ENCODE results near the gene TP53TG5.

DNA sequence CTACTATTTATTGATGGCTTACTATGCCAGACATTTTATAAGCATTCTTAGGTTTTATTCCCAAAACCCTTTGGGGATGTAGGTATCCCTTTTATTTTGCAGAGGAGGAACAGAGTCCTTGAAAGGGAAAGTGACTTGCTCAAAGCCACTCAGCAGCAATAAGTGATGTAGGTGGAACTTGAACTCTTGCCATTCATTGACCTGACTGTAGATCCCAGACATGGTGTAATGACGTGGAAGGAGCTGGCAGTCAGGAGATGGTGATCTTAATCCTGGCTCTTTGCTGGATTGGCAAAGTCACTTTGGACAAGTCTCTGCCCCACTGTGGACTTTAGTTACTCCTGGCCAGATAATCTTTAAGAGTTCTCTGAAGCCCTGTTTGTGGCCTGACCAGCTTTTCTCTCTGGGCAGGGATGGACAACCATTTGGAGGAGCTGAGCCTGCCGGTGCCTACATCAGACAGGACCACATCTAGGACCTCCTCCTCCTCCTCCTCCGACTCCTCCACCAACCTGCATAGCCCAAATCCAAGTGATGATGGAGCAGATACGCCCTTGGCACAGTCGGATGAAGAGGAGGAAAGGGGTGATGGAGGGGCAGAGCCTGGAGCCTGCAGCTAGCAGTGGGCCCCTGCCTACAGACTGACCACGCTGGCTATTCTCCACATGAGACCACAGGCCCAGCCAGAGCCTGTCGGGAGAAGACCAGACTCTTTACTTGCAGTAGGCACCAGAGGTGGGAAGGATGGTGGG is 31.6 kb upstream of the TP53TG5 start:
- TF ChIP-seq EP300 (IDR thresholded peaks at IDR 0.05) = no peak
- TF ChIP-seq, protein P1, sequence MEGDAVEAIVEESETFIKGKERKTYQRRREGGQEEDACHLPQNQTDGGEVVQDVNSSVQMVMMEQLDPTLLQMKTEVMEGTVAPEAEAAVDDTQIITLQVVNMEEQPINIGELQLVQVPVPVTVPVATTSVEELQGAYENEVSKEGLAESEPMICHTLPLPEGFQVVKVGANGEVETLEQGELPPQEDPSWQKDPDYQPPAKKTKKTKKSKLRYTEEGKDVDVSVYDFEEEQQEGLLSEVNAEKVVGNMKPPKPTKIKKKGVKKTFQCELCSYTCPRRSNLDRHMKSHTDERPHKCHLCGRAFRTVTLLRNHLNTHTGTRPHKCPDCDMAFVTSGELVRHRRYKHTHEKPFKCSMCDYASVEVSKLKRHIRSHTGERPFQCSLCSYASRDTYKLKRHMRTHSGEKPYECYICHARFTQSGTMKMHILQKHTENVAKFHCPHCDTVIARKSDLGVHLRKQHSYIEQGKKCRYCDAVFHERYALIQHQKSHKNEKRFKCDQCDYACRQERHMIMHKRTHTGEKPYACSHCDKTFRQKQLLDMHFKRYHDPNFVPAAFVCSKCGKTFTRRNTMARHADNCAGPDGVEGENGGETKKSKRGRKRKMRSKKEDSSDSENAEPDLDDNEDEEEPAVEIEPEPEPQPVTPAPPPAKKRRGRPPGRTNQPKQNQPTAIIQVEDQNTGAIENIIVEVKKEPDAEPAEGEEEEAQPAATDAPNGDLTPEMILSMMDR (IDR thresholded peaks at IDR 0.05) = no peak
- TF ChIP-seq POLR2A (IDR thresholded peaks at IDR 0.05) = no peak

All from tibial nerve (tissue), 4 donors.